Placental epithelial cell (primary cell): ENCODE measurements around the gene RIMS3. TPM values are rescaled to one million over a fixed set of nuclear protein-coding genes. Genes with fewer than 3 reads are reported as not detected.

Experiments
- total RNA-seq: library from RNA; depleted of rRNA; stranded (reverse); fragments of >200 nt; gene quantifications from 2 replicates; pipeline ENCODE4 v1.2.3, GENCODE V29; 2012

RIMS3 gene
- under 0.01 and 0.65 TPM in 2 replicates for total RNA-seq

GRCh38 chr1:40665335-40666171 lies at the start of gene RIMS3:
Gene RIMS3, minus strand, starts transcription at chr1:40665682. Its CDS starts 23,757 bp downstream, at chr1:40641925.

GRCh38 chr1:40691538-40692428 lies 26.3 kb upstream of the RIMS3 start, which contains the start of gene NFYC:
Gene NFYC, plus strand, starts transcription at chr1:40691704. Its CDS starts 47,140 bp downstream, at chr1:40738844.

Other genes with a start within 250 kb of the RIMS3 start
- gene ZFP69B, start 215.2 kb downstream of the RIMS3 start, total RNA-seq, result 2.7 and 4.1 TPM in 2 replicates
- gene ZFP69, start 188.4 kb downstream of the RIMS3 start, total RNA-seq, result 3.4 and 4.7 TPM in 2 replicates
- 7.5 and 11.8 TPM in 2 replicates for gene EXO5, start 156.9 kb downstream of the RIMS3 start, total RNA-seq
- gene ZNF684, start 134.0 kb downstream of the RIMS3 start, total RNA-seq, result 3.0 and 4.7 TPM in 2 replicates
- 47.5 and 48.4 TPM in 2 replicates for gene NFYC, start 26.0 kb upstream of the RIMS3 start, total RNA-seq
- gene KCNQ4, start 118.1 kb upstream of the RIMS3 start, total RNA-seq, result 0.33 TPM in 1 of 2 replicates, not detected in the other
- gene CITED4, start 196.7 kb upstream of the RIMS3 start, total RNA-seq, result 7.9 and 23.0 TPM in 2 replicates